Esophagus muscularis mucosa (tissue), 4 donors: ENCODE measurements around the gene WDR37. TPM values are rescaled to one million over a fixed set of nuclear protein-coding genes. Genes with fewer than 3 reads are reported as not detected.

Source experiments
- DNase-seq: peaks from one replicate; pipeline ENCODE4 v3.0.0-alpha.2; 2017; ENCODE audit errors: extremely low spot score
- H3K27ac ChIP-seq, 4 donors: fragments of 200-600 bp; sonication (generic); replicated peaks in 1 of 4; 1 replicate in 3 of 4; 2 replicates in 1 of 4; pipeline ENCODE4 v1.5.1; 2016 to 2019; ENCODE audit warnings: mild to moderate bottlenecking in 1 of 4
- H3K27me3 ChIP-seq, 4 donors: fragments of 200-600 bp; sonication (generic); one replicate each; pipeline versions ENCODE4 v1.5.1 to v1.6.0; 2016 to 2019
- H3K36me3 ChIP-seq, 4 donors: fragments of 200-600 bp; sonication (generic); one replicate each; pipeline ENCODE4 v1.5.1; 2016 to 2019
- H3K4me1 ChIP-seq, 4 donors: fragments of 200-600 bp; sonication (generic); one replicate each; pipeline ENCODE4 v1.5.1; 2016 to 2019
- H3K4me3 ChIP-seq, 4 donors: fragments of 200-600 bp; sonication (generic); 1 replicate in 2 of 4; 2 replicates in 2 of 4; pipeline ENCODE4 v1.5.1; 2016 to 2019; ENCODE audit warnings: mild to moderate bottlenecking in 4 of 4, moderate library complexity in 1 of 4
- H3K9me3 ChIP-seq, 4 donors: fragments of 200-600 bp; sonication (generic); 1 replicate in 3 of 4; 2 replicates in 1 of 4; pipeline ENCODE4 v1.5.1; 2016 to 2019
- EP300 ChIP-seq: sonication (generic); formaldehyde crosslinking; IDR thresholded peaks from one replicate; pipeline ENCODE4 v1.6.1; 2017; ENCODE audit warnings: antibody characterized with exemption
- POLR2A ChIP-seq: fragments of 450-650 bp; IDR thresholded peaks from one replicate; pipeline ENCODE4 v1.6.1; 2017; ENCODE audit warnings: antibody characterized with exemption, moderate library complexity, mild to moderate bottlenecking, low read depth
- POLR2AphosphoS5 ChIP-seq, 2 donors: sonication (generic); formaldehyde crosslinking; IDR thresholded peaks; one replicate each; pipeline ENCODE4 v1.6.1; 2017; ENCODE audit warnings: antibody characterized with exemption in 2 of 2
- WGBS: methylation state at CpG from one replicate; pipeline ENCODE4 v1.1.5; 2018; 5-methylcytosine and 5-hydroxymethylcytosine counted together
- intact Hi-C: fragments of 100-400 bp; cut with DNase I; formaldehyde crosslinking; loops from one replicate; pipeline ENCODE4 v1.15.1; 2023
- total RNA-seq, 4 donors: library from RNA; depleted of rRNA; stranded (reverse); fragments of >200 nt; gene quantifications; one replicate each; pipeline versions ENCODE4 v1.1.0 to v1.2.1, GENCODE V29; 2016
- TF ChIP-seq, protein P1 (sequence below), 3 experiments: fragments of 200-600 bp in 2 of 3; fragments of 450-650 bp in 1 of 3; sonication (generic) in 2 of 3; IDR thresholded peaks; one replicate each; pipeline ENCODE4 v1.5.1; 2017 to 2019; ENCODE audit warnings: antibody characterized with exemption in 3 of 3, mild to moderate bottlenecking in 2 of 3, moderate library complexity in 1 of 3

The WDR37 gene
- total RNA-seq, 4 donors from 2014 or later: 9.1 to 17.2 (median 13.2) TPM

DNA sequence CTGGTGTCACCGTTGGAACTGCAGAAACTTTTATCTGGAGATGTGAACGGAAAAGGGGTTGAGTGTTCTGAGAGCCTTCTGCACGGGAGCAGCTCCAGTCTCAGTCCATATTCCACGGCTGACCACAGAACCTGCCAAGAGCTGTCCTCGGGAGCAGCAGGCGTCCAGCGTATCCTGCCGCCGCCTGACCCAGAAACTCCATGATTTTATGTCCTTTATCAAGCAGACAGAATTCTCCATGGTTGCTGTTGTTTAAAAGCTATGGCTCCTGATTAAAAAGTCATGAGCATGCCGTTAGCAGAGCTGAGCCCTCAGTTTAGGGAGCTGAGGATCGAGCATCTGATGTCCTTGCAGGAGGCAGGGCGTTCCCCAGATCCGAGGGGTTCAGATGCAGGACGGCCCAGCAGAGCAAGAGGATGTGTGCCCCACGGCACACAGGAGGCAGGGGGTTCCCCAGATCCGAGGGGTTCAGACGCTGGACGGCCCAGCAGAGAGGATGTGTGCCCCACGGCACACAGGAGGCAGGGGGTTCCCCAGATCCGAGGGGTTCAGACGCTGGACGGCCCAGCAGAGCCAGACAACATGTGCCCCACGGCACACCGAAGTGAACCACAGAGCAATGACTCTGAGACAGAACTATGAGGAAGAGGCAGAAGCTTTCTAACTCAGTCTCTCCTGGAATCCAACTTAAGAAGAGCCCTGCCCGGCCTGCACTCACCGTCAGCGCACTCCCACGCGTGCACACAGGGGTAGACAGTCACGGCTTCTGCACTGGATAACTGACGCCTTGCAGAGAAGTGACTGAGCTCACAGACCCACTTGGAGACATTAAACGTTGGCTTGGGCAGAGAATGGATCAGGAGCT is 96.4 kb downstream of the WDR37 start:
- Histone ChIP-seq H3K27ac (no peak overlapping the region), H3K27me3 (peaks cover 0 to 11% (median 0%) of the 10 kb centered on the region in 4 donors), H3K4me3 (no peak overlapping the region), H3K36me3 (no peaks in the 10 kb centered on the region), H3K4me1 (no peaks in the 10 kb centered on the region), H3K9me3 (no peaks in the 10 kb centered on the region)
- 93% methylated on average over 23 of the region's 32 CpGs for WGBS
- DNase-seq: peak; percentile 74
- TF ChIP-seq, protein P1, sequence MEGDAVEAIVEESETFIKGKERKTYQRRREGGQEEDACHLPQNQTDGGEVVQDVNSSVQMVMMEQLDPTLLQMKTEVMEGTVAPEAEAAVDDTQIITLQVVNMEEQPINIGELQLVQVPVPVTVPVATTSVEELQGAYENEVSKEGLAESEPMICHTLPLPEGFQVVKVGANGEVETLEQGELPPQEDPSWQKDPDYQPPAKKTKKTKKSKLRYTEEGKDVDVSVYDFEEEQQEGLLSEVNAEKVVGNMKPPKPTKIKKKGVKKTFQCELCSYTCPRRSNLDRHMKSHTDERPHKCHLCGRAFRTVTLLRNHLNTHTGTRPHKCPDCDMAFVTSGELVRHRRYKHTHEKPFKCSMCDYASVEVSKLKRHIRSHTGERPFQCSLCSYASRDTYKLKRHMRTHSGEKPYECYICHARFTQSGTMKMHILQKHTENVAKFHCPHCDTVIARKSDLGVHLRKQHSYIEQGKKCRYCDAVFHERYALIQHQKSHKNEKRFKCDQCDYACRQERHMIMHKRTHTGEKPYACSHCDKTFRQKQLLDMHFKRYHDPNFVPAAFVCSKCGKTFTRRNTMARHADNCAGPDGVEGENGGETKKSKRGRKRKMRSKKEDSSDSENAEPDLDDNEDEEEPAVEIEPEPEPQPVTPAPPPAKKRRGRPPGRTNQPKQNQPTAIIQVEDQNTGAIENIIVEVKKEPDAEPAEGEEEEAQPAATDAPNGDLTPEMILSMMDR (IDR thresholded peaks at IDR 0.05): no peak
- TF ChIP-seq POLR2A (no peak), EP300 (no peak), POLR2AphosphoS5 (IDR thresholded peaks at IDR 0.05) (no peak)
- intact Hi-C loops: no loop called here

DNA sequence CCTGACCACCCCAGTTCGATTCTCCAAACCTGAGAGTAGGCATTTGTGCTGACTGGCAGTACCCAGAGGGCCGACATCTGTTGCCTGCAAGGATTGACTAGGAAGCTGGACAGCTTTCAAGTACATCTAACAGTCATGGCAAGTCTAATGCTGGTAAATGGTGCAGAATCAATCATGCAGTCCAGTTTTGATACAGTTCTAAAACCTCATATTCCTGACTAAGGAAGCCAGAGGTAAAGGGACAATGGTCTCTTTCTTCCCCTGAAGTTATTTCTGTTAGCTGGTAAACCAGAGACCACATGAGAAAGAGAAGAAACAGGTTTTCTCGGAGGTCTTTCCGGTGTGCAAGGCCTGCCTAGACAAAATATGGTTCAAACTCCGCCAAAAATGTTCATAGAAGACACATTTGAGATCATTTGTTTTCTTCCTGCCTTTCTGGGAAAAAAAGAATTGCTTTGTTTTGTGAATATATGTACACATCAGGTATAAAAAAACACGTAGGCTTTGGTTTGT is 97.1 kb downstream of the WDR37 start:
- Histone ChIP-seq H3K4me1 (no peaks in the 10 kb centered on the region), H3K36me3 (no peaks in the 10 kb centered on the region), H3K27ac (no peak overlapping the region), H3K9me3 (no peaks in the 10 kb centered on the region), H3K27me3 (peaks cover 0 to 16% (median 0%) of the 10 kb centered on the region in 4 donors), H3K4me3 (no peak overlapping the region)
- TF ChIP-seq EP300 (no peak), POLR2A (no peak), POLR2AphosphoS5 (IDR thresholded peaks at IDR 0.05) (no peak)
- TF ChIP-seq, protein P1 (IDR thresholded peaks at IDR 0.05): no peak
- DNase-seq: no peak
- intact Hi-C loops: no loop called here
- 81% methylated on average over 6 of the region's 6 CpGs for WGBS

DNA sequence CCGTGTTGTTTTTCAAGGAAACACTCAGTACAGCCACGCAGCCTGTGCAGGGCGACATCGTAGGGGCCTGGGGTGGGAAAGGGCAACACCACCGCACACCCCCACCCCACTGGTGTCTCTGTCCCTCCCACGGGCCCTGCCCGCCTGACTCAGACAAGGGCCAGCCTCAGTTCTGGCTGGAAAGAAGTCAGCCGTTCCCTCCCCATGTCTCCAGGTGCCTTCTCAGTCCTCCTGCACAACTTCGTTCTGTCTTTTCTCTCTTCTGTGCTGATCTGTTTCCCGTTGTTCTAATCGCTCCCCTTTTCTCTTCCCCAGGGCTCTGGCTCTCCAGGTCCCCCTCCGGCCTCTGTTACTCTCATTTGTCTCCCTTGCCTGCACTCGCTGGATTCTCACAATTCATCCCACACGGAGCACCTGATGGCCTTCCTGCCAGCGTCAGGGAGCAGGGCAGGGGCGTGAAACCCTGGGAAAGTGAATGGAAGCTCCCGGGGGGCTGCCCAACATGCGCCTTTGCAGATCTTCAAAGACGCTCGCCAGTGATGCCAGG is 97.7 kb downstream of the WDR37 start:
- TF ChIP-seq EP300 (no peak), POLR2AphosphoS5 (IDR thresholded peaks at IDR 0.05) (no peak), POLR2A (no peak)
- TF ChIP-seq, protein P1 (IDR thresholded peaks at IDR 0.05): no peak
- Histone ChIP-seq H3K36me3 (no peaks in the 10 kb centered on the region), H3K27me3 (peaks cover 0 to 20% (median 0%) of the 10 kb centered on the region in 4 donors), H3K9me3 (no peaks in the 10 kb centered on the region), H3K4me3 (no peak overlapping the region), H3K4me1 (no peaks in the 10 kb centered on the region), H3K27ac (no peak overlapping the region)
- intact Hi-C loops: no loop called here
- 70% methylated on average over 20 of the region's 20 CpGs for WGBS
- peak; percentile 85 for DNase-seq

DNA sequence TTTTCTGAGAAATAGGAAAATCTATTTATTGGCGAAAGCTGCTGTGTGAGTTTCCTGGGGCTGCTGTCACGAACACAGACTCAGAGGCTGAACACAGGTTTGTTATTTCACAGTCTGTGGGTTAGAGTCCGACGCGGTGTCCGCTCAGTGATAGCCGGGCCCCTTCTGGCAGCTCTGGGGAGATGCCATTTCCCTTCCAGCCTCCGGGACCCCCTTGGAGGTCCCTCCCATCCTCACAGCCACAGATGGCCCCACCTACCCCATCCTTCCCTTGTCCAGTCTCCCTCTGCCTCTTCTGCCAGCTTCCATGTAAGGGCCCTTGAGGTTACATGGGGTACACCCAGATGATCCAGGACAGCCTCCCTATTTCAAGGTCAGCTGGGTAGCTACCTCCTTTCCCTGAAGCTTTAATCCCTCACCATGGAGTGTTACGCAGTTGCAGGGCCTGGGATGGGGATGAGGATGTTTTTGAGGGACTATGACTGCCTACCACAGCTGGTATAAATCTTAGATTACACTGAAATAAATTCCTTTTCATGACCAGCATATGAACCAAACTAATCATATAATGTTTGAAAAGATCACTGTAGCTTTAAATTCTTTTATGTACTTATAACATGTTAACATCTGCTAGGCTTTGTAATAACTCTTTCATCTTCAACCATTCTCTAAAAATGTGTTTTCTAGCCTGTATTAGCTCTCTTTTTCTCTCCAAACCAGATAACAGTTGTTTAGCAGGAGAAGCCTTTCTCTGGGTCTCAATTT is 98.5 kb downstream of the WDR37 start:
- Histone ChIP-seq H3K4me3 (no peak overlapping the region), H3K27me3 (peaks cover 0 to 20% (median 0%) of the 10 kb centered on the region in 4 donors), H3K36me3 (no peaks in the 10 kb centered on the region), H3K9me3 (no peaks in the 10 kb centered on the region), H3K27ac (no peak overlapping the region), H3K4me1 (no peaks in the 10 kb centered on the region)
- WGBS: 63% methylated on average over 9 of the region's 9 CpGs
- intact Hi-C loops: no loop called here
- TF ChIP-seq POLR2AphosphoS5 (IDR thresholded peaks at IDR 0.05) (no peak), EP300 (no peak), POLR2A (no peak)
- TF ChIP-seq, protein P1 (IDR thresholded peaks at IDR 0.05): no peak
- peak; percentile 80 for DNase-seq
